ENCODE results near the gene CGGBP1. TPM values are rescaled to one million over a fixed set of nuclear protein-coding genes. Genes with fewer than 3 reads are reported as not detected.

CGGBP1 gene
- 110 TPM for total RNA-seq
- polyA plus RNA-seq = 100 to 1,000 TPM in 3 of 4 donors, 10 to 100 TPM in 1; 89.8 to 101 (median 101) TPM

DNA sequence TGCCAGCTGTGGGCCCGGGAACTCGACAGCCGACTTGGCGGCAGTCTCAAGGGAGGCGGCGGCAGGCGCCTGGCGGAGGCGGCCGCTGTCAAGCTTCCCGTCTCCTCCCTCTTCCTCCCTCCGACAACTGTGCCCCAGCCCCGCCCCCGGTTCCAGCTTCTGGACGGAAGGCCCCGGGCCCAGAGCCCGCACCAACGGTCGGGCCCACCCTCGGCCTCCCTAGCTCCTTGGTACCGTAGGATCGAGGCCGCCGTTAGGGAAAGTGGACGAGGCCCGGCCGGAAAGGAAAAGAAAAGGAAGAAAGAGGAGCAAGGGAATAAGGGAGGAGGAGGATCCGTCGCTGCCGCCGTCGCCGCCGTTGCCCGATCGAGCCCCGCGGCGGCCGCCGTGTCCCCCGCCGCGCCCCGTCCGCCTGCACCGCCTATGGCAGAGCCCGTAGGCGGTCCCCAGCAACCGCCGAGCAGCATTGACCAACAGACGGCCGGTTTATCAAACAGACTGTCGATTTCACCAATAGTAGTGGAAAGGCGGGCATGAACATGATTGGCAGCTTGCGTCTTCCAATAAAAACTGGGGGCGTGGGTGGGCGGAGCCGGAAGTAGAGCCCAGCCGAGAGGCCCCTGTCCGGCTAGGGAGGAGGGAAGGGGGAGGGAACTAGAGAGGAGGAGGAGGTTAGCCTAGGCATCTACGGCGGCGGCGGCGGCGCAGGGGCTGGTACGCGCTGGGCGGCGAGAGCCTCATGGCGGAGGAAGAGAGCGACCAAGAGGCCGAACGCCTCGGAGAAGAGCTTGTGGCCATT, at the start of gene CGGBP1, which contains the start of gene ZNF654:
TSS of gene CGGBP1 (minus strand) at position 425 of the 799 bp plus-strand sequence. CDS start 3,029 bp downstream, outside the sequence.
TSS of gene ZNF654 (plus strand) at position 675 of the 799 bp plus-strand sequence. CDS start at position 740, 65 bp downstream.
- Mint-ChIP-seq H3K27me3 (no peaks in the 10 kb centered on the region), H3K36me3 (peaks cover 19% of the 10 kb centered on the region), H3K4me1 (peaks cover 34 to 72% (median 58%) of the 10 kb centered on the region in 4 donors), H3K4me3 (peak within 1 kb of the TSS; percentile 95 to 99 (median 98)), H3K9me3 (peaks cover 0 to 3% (median 0%) of the 10 kb centered on the region in 7 donors), H3K27ac (peak within 1 kb of the TSS; percentile 92 to 97 (median 97))
- peak within 1 kb of the TSS; percentile 90 for H3K4me3 ChIP-seq (ENCODE audit: low read depth, low read length)
- no peaks in the 10 kb centered on the region for H3K9me3 ChIP-seq (ENCODE audit: control insufficient read depth in 2 of 2, low read length in 2 of 2)
- no peaks in the 10 kb centered on the region for H3K27me3 ChIP-seq (ENCODE audit: control insufficient read depth, insufficient read depth, low read length)
- DNase-seq = peak; percentile 98 to 100 (median 99)
- H3K36me3 ChIP-seq (ENCODE audit: control insufficient read depth, insufficient read depth, low read length) = peaks cover 25% of the 10 kb centered on the region
- peak; percentile 93 to 94 for ATAC-seq (ENCODE audit: low read depth in 2 of 2)
- H3K27ac ChIP-seq (ENCODE audit: insufficient read depth, low read length, poor library complexity, severe bottlenecking) = peak within 1 kb of the TSS; percentile 94
- peaks cover 47% of the 10 kb centered on the region for H3K4me1 ChIP-seq (ENCODE audit: control insufficient read depth, insufficient read depth, low read length, poor library complexity, severe bottlenecking)

DNA sequence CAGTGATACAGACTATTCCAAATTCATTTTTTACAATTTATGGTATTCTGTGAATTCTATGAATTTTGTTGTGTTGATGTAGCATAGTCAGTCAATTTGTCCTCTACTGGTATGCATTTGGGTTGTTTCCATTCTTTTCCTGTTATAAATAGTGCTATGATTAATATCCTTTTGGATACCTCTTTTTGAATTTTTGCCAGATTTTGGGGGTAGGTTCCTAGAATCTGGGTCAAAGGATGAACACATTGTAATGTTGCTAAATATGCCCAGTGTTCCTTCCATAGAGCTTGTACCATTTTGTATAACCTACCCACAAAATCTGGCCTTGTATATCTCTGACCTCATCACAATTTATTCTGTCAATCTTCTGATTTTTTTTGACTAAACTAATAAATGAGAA, 46.5 kb upstream of the CGGBP1 start:
- Mint-ChIP-seq H3K4me1 (peaks cover 25 to 58% (median 42%) of the 10 kb centered on the region in 4 donors), H3K4me3 (no peak overlapping the region), H3K36me3 (peaks cover 7% of the 10 kb centered on the region), H3K9me3 (peaks cover 0 to 7% (median 0%) of the 10 kb centered on the region in 7 donors), H3K27ac (peak overlapping the region in 1 of 3 donors; percentile 21), H3K27me3 (no peaks in the 10 kb centered on the region)
- DNase-seq (no peak), ATAC-seq (ENCODE audit: low read depth in 2 of 2) (no peak)
- Histone ChIP-seq H3K27ac (ENCODE audit: insufficient read depth, low read length, poor library complexity, severe bottlenecking) (no peak overlapping the region), H3K4me3 (ENCODE audit: low read depth, low read length) (no peak overlapping the region), H3K9me3 (ENCODE audit: control insufficient read depth in 2 of 2, low read length in 2 of 2) (no peaks in the 10 kb centered on the region), H3K27me3 (ENCODE audit: control insufficient read depth, insufficient read depth, low read length) (no peaks in the 10 kb centered on the region), H3K36me3 (ENCODE audit: control insufficient read depth, insufficient read depth, low read length) (peaks cover 3% of the 10 kb centered on the region), H3K4me1 (ENCODE audit: control insufficient read depth, insufficient read depth, low read length, poor library complexity, severe bottlenecking) (no peaks in the 10 kb centered on the region)

GRCh38 chr3:88101142-88101541, 42.3 kb upstream of the CGGBP1 start:
- no peak overlapping the region for H3K4me3 ChIP-seq (ENCODE audit: low read depth, low read length)
- Mint-ChIP-seq H3K4me1 (peaks cover 25 to 48% (median 40%) of the 10 kb centered on the region in 4 donors), H3K27ac (no peak overlapping the region), H3K27me3 (no peaks in the 10 kb centered on the region), H3K4me3 (no peak overlapping the region), H3K36me3 (peaks cover 29% of the 10 kb centered on the region), H3K9me3 (peaks cover 0 to 13% (median 3%) of the 10 kb centered on the region in 7 donors)
- no peaks in the 10 kb centered on the region for H3K4me1 ChIP-seq (ENCODE audit: control insufficient read depth, insufficient read depth, low read length, poor library complexity, severe bottlenecking)
- H3K27me3 ChIP-seq (ENCODE audit: control insufficient read depth, insufficient read depth, low read length) = no peaks in the 10 kb centered on the region
- peaks cover 6% of the 10 kb centered on the region for H3K36me3 ChIP-seq (ENCODE audit: control insufficient read depth, insufficient read depth, low read length)
- no peak overlapping the region for H3K27ac ChIP-seq (ENCODE audit: insufficient read depth, low read length, poor library complexity, severe bottlenecking)
- ATAC-seq (ENCODE audit: low read depth in 2 of 2) (no peak), DNase-seq (no peak)
- no peaks in the 10 kb centered on the region for H3K9me3 ChIP-seq (ENCODE audit: control insufficient read depth in 2 of 2, low read length in 2 of 2)

DNA sequence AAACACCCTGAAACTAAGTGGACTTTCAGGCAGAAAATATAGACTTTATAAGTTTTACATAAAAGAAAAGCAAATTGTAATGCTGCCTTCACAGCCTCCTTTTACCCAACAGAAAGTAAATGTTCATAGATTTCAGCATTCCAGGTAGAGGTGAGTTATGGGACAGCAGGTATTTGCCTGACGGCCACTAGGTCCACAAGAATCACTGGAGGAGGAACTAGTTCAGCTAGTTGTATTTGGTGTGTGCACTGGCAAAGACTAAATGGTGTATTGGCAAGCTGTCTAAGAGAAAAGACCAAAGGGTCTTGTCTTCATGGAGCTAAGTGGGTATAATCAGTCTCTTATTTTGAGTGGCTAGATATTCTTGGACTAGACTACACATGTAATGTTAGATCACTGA, 34.5 kb upstream of the CGGBP1 start:
- Histone ChIP-seq H3K4me3 (ENCODE audit: low read depth, low read length) (no peak overlapping the region), H3K27ac (ENCODE audit: insufficient read depth, low read length, poor library complexity, severe bottlenecking) (no peak overlapping the region), H3K27me3 (ENCODE audit: control insufficient read depth, insufficient read depth, low read length) (no peaks in the 10 kb centered on the region), H3K4me1 (ENCODE audit: control insufficient read depth, insufficient read depth, low read length, poor library complexity, severe bottlenecking) (no peaks in the 10 kb centered on the region), H3K9me3 (ENCODE audit: control insufficient read depth in 2 of 2, low read length in 2 of 2) (no peaks in the 10 kb centered on the region), H3K36me3 (ENCODE audit: control insufficient read depth, insufficient read depth, low read length) (peaks cover 20% of the 10 kb centered on the region)
- Mint-ChIP-seq H3K27me3 (no peaks in the 10 kb centered on the region), H3K27ac (peak overlapping the region in 1 of 3 donors; percentile 39), H3K4me3 (no peak overlapping the region), H3K4me1 (peaks cover 5 to 29% (median 19%) of the 10 kb centered on the region in 4 donors), H3K9me3 (peaks cover 2 to 13% (median 4%) of the 10 kb centered on the region in 7 donors), H3K36me3 (peaks cover 70% of the 10 kb centered on the region)
- ATAC-seq (ENCODE audit: low read depth in 2 of 2) = no peak
- no peak for DNase-seq

GRCh38 chr3:88092270-88092669, 33.5 kb upstream of the CGGBP1 start:
- H3K27ac Mint-ChIP-seq = no peak overlapping the region
- H3K9me3 Mint-ChIP-seq = peaks cover 0 to 7% (median 3%) of the 10 kb centered on the region in 7 donors
- H3K27me3 Mint-ChIP-seq = no peaks in the 10 kb centered on the region
- H3K4me3 Mint-ChIP-seq = no peak overlapping the region
- no peak for ATAC-seq (ENCODE audit: low read depth in 2 of 2)
- no peak overlapping the region for H3K4me3 ChIP-seq (ENCODE audit: low read depth, low read length)
- peaks cover 64% of the 10 kb centered on the region for H3K36me3 Mint-ChIP-seq
- peaks cover 0 to 24% (median 18%) of the 10 kb centered on the region in 4 donors for H3K4me1 Mint-ChIP-seq
- no peak for DNase-seq
- H3K9me3 ChIP-seq (ENCODE audit: control insufficient read depth in 2 of 2, low read length in 2 of 2) = no peaks in the 10 kb centered on the region
- H3K36me3 ChIP-seq (ENCODE audit: control insufficient read depth, insufficient read depth, low read length) = peaks cover 29% of the 10 kb centered on the region
- no peaks in the 10 kb centered on the region for H3K27me3 ChIP-seq (ENCODE audit: control insufficient read depth, insufficient read depth, low read length)
- H3K27ac ChIP-seq (ENCODE audit: insufficient read depth, low read length, poor library complexity, severe bottlenecking) = no peak overlapping the region
- H3K4me1 ChIP-seq (ENCODE audit: control insufficient read depth, insufficient read depth, low read length, poor library complexity, severe bottlenecking) = no peaks in the 10 kb centered on the region

DNA sequence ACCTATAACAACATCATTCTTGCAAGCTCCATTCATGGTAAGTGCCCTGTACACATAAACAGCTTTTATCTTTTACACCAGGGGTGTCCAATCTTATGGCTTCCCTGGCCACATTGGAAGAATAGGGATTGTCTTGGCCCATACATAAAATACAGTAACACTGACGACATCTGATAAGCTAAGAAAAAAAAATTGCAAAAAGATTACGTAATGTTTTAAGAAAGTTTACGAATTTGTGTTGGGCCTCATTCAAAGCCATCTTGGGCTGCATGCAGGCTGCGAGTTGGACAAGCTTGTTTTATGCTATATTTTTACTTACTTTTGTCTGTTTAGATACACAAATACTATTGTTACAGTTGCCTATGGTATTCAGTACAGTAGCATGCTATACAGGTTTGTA, 31.9 kb upstream of the CGGBP1 start:
- no peak for DNase-seq
- Mint-ChIP-seq H3K27me3 (no peaks in the 10 kb centered on the region), H3K9me3 (peaks cover 0 to 4% (median 3%) of the 10 kb centered on the region in 7 donors), H3K36me3 (peaks cover 53% of the 10 kb centered on the region), H3K4me3 (no peak overlapping the region), H3K27ac (no peak overlapping the region), H3K4me1 (peaks cover 0 to 21% (median 15%) of the 10 kb centered on the region in 4 donors)
- Histone ChIP-seq H3K4me3 (ENCODE audit: low read depth, low read length) (no peak overlapping the region), H3K27me3 (ENCODE audit: control insufficient read depth, insufficient read depth, low read length) (no peaks in the 10 kb centered on the region), H3K9me3 (ENCODE audit: control insufficient read depth in 2 of 2, low read length in 2 of 2) (no peaks in the 10 kb centered on the region), H3K4me1 (ENCODE audit: control insufficient read depth, insufficient read depth, low read length, poor library complexity, severe bottlenecking) (no peaks in the 10 kb centered on the region), H3K36me3 (ENCODE audit: control insufficient read depth, insufficient read depth, low read length) (peaks cover 28% of the 10 kb centered on the region), H3K27ac (ENCODE audit: insufficient read depth, low read length, poor library complexity, severe bottlenecking) (no peak overlapping the region)
- no peak for ATAC-seq (ENCODE audit: low read depth in 2 of 2)

- ATAC-seq (ENCODE audit: low read depth in 2 of 2) = no peak
- Mint-ChIP-seq H3K27ac (peak overlapping the region in 1 of 3 donors; percentile 68), H3K4me1 (peaks cover 39 to 51% (median 40%) of the 10 kb centered on the region in 4 donors)
These were observed 25.3 kb upstream of the CGGBP1 start for GRCh38 chr3:88084097-88084501.

More at GRCh38 chr3:88084097-88084501, 25.3 kb upstream of the CGGBP1 start:
- Mint-ChIP-seq H3K4me3 (no peak overlapping the region), H3K9me3 (peaks cover 0 to 4% (median 0%) of the 10 kb centered on the region in 7 donors), H3K36me3 (peaks cover 16% of the 10 kb centered on the region), H3K27me3 (no peaks in the 10 kb centered on the region)
- Histone ChIP-seq H3K4me1 (ENCODE audit: control insufficient read depth, insufficient read depth, low read length, poor library complexity, severe bottlenecking) (peaks cover 2% of the 10 kb centered on the region), H3K27ac (ENCODE audit: insufficient read depth, low read length, poor library complexity, severe bottlenecking) (no peak overlapping the region), H3K4me3 (ENCODE audit: low read depth, low read length) (no peak overlapping the region), H3K9me3 (ENCODE audit: control insufficient read depth in 2 of 2, low read length in 2 of 2) (no peaks in the 10 kb centered on the region), H3K27me3 (ENCODE audit: control insufficient read depth, insufficient read depth, low read length) (no peaks in the 10 kb centered on the region), H3K36me3 (ENCODE audit: control insufficient read depth, insufficient read depth, low read length) (peaks cover 12% of the 10 kb centered on the region)
- no peak for DNase-seq

Data from CD4-positive, CD25-positive, alpha-beta regulatory T cell (primary cell).